ENCODE results near the gene CERKL. TPM values are rescaled to one million over a fixed set of nuclear protein-coding genes. Genes with fewer than 3 reads are reported as not detected.
"Not testable (repeated sequence)": the region's sequence is repeated elsewhere in the genome, so short reads cannot be mapped to it uniquely, and the experiment has no call there.

The CERKL gene, protein sequence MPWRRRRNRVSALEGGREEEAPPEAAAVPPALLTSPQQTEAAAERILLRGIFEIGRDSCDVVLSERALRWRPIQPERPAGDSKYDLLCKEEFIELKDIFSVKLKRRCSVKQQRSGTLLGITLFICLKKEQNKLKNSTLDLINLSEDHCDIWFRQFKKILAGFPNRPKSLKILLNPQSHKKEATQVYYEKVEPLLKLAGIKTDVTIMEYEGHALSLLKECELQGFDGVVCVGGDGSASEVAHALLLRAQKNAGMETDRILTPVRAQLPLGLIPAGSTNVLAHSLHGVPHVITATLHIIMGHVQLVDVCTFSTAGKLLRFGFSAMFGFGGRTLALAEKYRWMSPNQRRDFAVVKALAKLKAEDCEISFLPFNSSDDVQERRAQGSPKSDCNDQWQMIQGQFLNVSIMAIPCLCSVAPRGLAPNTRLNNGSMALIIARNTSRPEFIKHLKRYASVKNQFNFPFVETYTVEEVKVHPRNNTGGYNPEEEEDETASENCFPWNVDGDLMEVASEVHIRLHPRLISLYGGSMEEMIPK
- total RNA-seq (2022) (0.23 TPM in 1 of 2 replicates, not detected in the other), Bru-seq, nascent RNA (percentile 9 among the genes with signal in this experiment), BruChase-seq, experiment 1, labeled RNA remaining after a 6-hour chase (percentile 6 among the genes with signal in this experiment), BruChase-seq, experiment 2, labeled RNA remaining after a 2-hour chase (percentile 10 among the genes with signal in this experiment)
- long read RNA-seq = 0 reads

DNA sequence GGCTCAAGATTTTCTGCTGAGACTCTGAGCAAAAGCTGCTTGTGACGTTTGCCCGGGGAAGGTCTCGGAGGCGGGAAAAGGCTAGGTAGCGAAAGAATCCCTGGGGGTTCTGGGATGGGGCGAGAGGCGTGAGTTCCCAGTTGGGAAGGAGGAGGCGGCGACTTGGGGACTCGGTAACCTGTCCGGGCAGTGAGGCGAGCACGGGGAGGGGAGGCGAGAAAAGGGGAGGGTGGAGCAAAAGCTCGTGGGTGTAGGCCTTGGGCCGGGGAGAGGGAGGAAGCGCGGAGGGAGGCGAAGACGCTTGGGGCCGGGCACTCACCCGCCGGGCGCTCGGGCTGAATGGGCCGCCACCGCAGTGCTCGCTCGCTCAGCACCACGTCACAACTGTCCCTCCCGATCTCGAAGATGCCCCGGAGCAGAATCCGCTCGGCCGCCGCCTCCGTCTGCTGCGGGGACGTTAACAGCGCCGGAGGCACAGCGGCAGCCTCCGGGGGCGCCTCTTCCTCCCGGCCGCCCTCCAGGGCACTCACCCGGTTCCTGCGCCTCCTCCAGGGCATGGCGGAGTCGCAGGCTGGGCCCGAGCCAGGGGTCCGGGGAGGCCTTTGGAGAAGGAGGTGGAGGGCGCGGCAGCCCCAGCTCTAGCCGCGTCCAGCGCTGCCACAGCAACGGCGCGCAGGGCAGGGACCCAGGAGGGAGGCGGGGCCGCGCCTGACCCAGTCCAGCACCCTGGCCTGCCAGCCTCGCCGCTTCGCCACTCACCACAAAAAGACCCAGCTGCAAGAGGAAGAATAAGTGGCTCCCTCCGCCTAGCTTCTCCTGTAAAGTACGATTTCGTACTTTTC lies at the start of gene CERKL:
Gene CERKL (minus strand): TSS at position 656 of the 842 bp plus-strand sequence. CDS start 99 bp downstream, at position 557.
- Mint-ChIP-seq H3K9me3 (ENCODE audit: unreplicated experiment) (no peaks in the 10 kb centered on the region), H3K4me1 (ENCODE audit: insufficient read depth, unreplicated experiment) (no peaks in the 10 kb centered on the region), H3K27ac (ENCODE audit: low read depth, unreplicated experiment) (no peak within 1 kb of the TSS), H3K36me3 (ENCODE audit: insufficient read depth, unreplicated experiment) (no peaks in the 10 kb centered on the region), H3K4me3 (ENCODE audit: unreplicated experiment) (peak within 1 kb of the TSS; percentile 66), H3K27me3 (ENCODE audit: insufficient read depth, unreplicated experiment) (no peaks in the 10 kb centered on the region)
- peak; percentile 49 for DNase-seq (ENCODE audit: unreplicated experiment)
- POLR2A ChIA-PET = interaction anchor here (0.9 kb wide), 1 partner anchor 20 kb away, joined by 3 read pairs; no protein-coding TSS in a partner anchor
- CTCF ChIA-PET = no interaction called here
- intact Hi-C loops (cut with micrococcal nuclease) = no loop called here
- BruUV-seq (replicated peaks) = no TSS peak
- TF ChIP-seq, protein P1, sequence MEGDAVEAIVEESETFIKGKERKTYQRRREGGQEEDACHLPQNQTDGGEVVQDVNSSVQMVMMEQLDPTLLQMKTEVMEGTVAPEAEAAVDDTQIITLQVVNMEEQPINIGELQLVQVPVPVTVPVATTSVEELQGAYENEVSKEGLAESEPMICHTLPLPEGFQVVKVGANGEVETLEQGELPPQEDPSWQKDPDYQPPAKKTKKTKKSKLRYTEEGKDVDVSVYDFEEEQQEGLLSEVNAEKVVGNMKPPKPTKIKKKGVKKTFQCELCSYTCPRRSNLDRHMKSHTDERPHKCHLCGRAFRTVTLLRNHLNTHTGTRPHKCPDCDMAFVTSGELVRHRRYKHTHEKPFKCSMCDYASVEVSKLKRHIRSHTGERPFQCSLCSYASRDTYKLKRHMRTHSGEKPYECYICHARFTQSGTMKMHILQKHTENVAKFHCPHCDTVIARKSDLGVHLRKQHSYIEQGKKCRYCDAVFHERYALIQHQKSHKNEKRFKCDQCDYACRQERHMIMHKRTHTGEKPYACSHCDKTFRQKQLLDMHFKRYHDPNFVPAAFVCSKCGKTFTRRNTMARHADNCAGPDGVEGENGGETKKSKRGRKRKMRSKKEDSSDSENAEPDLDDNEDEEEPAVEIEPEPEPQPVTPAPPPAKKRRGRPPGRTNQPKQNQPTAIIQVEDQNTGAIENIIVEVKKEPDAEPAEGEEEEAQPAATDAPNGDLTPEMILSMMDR (IDR thresholded peaks at IDR 0.05; ENCODE audit: unreplicated experiment) = no peak

DNA sequence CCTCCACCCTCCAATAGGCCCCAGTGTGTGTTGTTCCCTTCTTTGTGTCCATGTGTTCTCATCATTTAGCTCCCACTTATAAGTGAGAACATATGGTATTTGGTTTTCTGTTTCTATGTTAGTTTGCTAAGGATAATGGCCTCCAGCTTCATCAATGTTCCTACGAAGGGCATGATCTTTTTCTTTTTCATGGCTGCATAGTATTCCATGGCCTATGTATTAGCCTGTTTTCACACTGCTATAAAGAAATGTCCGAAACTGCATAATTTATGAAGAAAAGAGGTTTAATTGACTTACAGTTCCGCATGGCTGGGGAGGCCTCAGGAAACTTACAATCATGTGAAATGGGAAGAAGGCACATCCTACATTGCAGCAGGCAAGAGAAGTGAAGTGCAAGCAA lies 45.6 kb upstream of the CERKL start:
- H3K27ac Mint-ChIP-seq (ENCODE audit: low read depth, unreplicated experiment); intact Hi-C loops (cut with micrococcal nuclease); H3K27me3 Mint-ChIP-seq (ENCODE audit: insufficient read depth, unreplicated experiment); H3K4me3 Mint-ChIP-seq (ENCODE audit: unreplicated experiment); BruUV-seq (replicated peaks); H3K4me1 Mint-ChIP-seq (ENCODE audit: insufficient read depth, unreplicated experiment); DNase-seq (ENCODE audit: unreplicated experiment); H3K9me3 Mint-ChIP-seq (ENCODE audit: unreplicated experiment); H3K36me3 Mint-ChIP-seq (ENCODE audit: insufficient read depth, unreplicated experiment): not testable (repeated sequence)
- ChIA-PET POLR2A (interaction anchor here (0.7 kb wide), 1 partner anchor 43 kb away, joined by 4 read pairs; no protein-coding TSS in a partner anchor), CTCF (interaction anchor here (1.9 kb wide), 1 partner anchor 598 kb away, joined by 5 read pairs; no protein-coding TSS in a partner anchor)

DNA sequence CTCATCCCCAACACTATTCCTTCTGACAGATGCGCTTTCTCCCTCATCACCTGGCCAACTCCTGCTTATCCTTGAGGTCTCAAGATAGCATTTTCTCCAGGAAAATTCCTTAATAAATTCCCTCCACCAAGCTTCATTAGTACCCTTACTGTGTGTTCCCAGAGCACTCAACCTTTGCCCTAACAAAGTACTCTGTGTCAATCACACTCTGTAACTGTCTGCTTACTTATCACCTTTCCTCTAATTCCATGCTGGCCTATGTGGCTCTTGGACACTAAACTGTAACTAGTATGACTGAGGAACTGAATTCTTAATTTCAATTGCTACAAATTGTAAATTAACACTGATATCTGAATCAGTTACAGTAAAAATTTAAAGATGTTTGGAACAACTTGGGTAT lies 41.3 kb upstream of the CERKL start:
- Mint-ChIP-seq H3K4me3 (ENCODE audit: unreplicated experiment) (no peak overlapping the region), H3K27me3 (ENCODE audit: insufficient read depth, unreplicated experiment) (peaks cover 19% of the 10 kb centered on the region), H3K4me1 (ENCODE audit: insufficient read depth, unreplicated experiment) (no peaks in the 10 kb centered on the region), H3K9me3 (ENCODE audit: unreplicated experiment) (no peaks in the 10 kb centered on the region), H3K27ac (ENCODE audit: low read depth, unreplicated experiment) (no peak overlapping the region), H3K36me3 (ENCODE audit: insufficient read depth, unreplicated experiment) (no peaks in the 10 kb centered on the region)
- TF ChIP-seq, protein P1 (IDR thresholded peaks at IDR 0.05; ENCODE audit: unreplicated experiment) = no peak
- intact Hi-C loops (cut with micrococcal nuclease) = no loop called here
- POLR2A ChIA-PET = no interaction called here
- BruUV-seq (replicated peaks) = no TSS peak
- CTCF ChIA-PET = no interaction called here
- no peak for DNase-seq (ENCODE audit: unreplicated experiment)

DNA sequence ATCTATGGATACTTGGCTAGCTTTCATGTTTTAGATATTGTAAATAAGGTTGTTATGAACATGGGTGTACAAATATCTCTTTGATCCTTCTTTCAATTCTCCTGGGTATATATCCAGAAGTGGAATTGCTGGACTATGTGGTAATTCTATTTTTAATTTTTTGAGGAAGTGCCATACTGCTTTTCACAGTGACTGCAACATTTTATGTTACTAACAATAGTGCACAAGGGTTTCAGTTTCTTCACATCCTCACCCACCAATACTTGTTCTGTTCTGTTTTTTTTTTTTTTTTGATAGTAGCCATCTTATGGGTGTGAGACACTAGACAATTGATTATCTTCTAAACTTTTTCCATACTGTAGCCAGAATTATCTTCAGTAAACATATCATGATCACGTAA lies 40.7 kb upstream of the CERKL start:
- Mint-ChIP-seq H3K9me3 (ENCODE audit: unreplicated experiment) (no peaks in the 10 kb centered on the region), H3K27me3 (ENCODE audit: insufficient read depth, unreplicated experiment) (peaks cover 19% of the 10 kb centered on the region), H3K4me3 (ENCODE audit: unreplicated experiment) (no peak overlapping the region), H3K4me1 (ENCODE audit: insufficient read depth, unreplicated experiment) (no peaks in the 10 kb centered on the region), H3K27ac (ENCODE audit: low read depth, unreplicated experiment) (no peak overlapping the region), H3K36me3 (ENCODE audit: insufficient read depth, unreplicated experiment) (no peaks in the 10 kb centered on the region)
- DNase-seq (ENCODE audit: unreplicated experiment) = no peak
- intact Hi-C loops (cut with micrococcal nuclease) = no loop called here
- ChIA-PET POLR2A (no interaction called here), CTCF (interaction anchor here (1.3 kb wide), 1 partner anchor 18 kb away, joined by 6 read pairs; no protein-coding TSS in a partner anchor)
- TF ChIP-seq, protein P1 (IDR thresholded peaks at IDR 0.05; ENCODE audit: unreplicated experiment) = no peak
- BruUV-seq (replicated peaks) = no TSS peak
